Endodermal cell (in vitro differentiated cells): ENCODE data around the gene CCDC28A. TPM values are rescaled to one million over a fixed set of nuclear protein-coding genes. Genes with fewer than 3 reads are reported as not detected.

Experiments used
- DNase-seq: peaks from one replicate; pipeline ENCODE4 v3.0.0-alpha.2; 2017
- H3K27ac ChIP-seq: 2 replicates; pipeline ENCODE4 v1.5.1; 2013; ENCODE audit warnings: mild to moderate bottlenecking, low read depth, low read length, moderate library complexity
- H3K27me3 ChIP-seq: 2 replicates; pipeline ENCODE4 v1.6.1; 2013; ENCODE audit warnings: mild to moderate bottlenecking, low read length, moderate library complexity; ENCODE audit not compliant: insufficient read depth, control insufficient read depth, poor library complexity, severe bottlenecking
- H3K36me3 ChIP-seq: 2 replicates; pipeline ENCODE4 v1.7.0; 2013; ENCODE audit warnings: mild to moderate bottlenecking, low read length, moderate library complexity; ENCODE audit not compliant: control insufficient read depth, insufficient read depth
- H3K4me1 ChIP-seq: one replicate; pipeline ENCODE4 v1.7.0; 2013; ENCODE audit warnings: low read length; ENCODE audit not compliant: control insufficient read depth, insufficient read depth
- H3K4me3 ChIP-seq: 2 replicates; pipeline ENCODE4 v1.5.1; 2013; ENCODE audit warnings: mild to moderate bottlenecking, low read length, moderate library complexity
- H3K9ac ChIP-seq: 2 replicates; pipeline ENCODE4 v1.6.1; 2013; ENCODE audit warnings: mild to moderate bottlenecking, low read length, moderate library complexity; ENCODE audit not compliant: poor library complexity, severe bottlenecking; ENCODE audit errors: extremely low read depth
- H3K9me3 ChIP-seq: 2 replicates; pipeline ENCODE4 v1.6.1; 2013; ENCODE audit warnings: mild to moderate bottlenecking, low read length, moderate library complexity; ENCODE audit not compliant: control insufficient read depth
- H3K27ac Mint-ChIP-seq: 2 replicates; pipeline ENCODE4 v1.8.0; 2020; ENCODE audit warnings: mixed read lengths
- H3K27me3 Mint-ChIP-seq: 2 replicates; pipeline ENCODE4 v1.8.0; 2021; ENCODE audit warnings: mild to moderate bottlenecking, mixed read lengths; ENCODE audit not compliant: insufficient read depth
- H3K36me3 Mint-ChIP-seq: 2 replicates; pipeline ENCODE4 v1.8.0; 2020; ENCODE audit warnings: low read depth, mixed read lengths
- H3K4me1 Mint-ChIP-seq: 2 replicates; pipeline ENCODE4 v1.8.0; 2020; ENCODE audit warnings: mixed read lengths
- H3K4me3 Mint-ChIP-seq: 2 replicates; pipeline ENCODE4 v1.8.0; 2020; ENCODE audit warnings: mild to moderate bottlenecking, moderate library complexity, mixed read lengths
- H3K9me3 Mint-ChIP-seq: 2 replicates; pipeline ENCODE4 v1.8.0; 2020; ENCODE audit warnings: mild to moderate bottlenecking, mixed read lengths
- CTCF ChIP-seq: fragments of 200-600 bp; sonication (generic); conservative IDR thresholded peaks from 2 replicates; pipeline ENCODE4 v1.5.0; 2021; ENCODE audit warnings: antibody characterized with exemption, mild to moderate bottlenecking
- WGBS, 2 experiments: methylation state at CpG; one replicate each; pipeline versions ENCODE4 v1.1.5 to v1.1.7; 2013; ENCODE audit warnings: missing lambda C conversion rate in 2 of 2, mixed read lengths in 1 of 2; ENCODE audit not compliant: insufficient coverage in 1 of 2, insufficient read length in 1 of 2; 5-methylcytosine and 5-hydroxymethylcytosine counted together
- total RNA-seq, 2 donors: library from RNA; stranded (reverse); fragmentation: NEBNext Ultra II Directional in 1 of 2; extraction: Animal tissue kit (Norgen Biotek cat#: 25700) in 1 of 2; gene quantifications; 2 replicates in 1 of 2; 3 replicates in 1 of 2; pipeline ENCODE4 v1.2.1, GENCODE V29; 2021

CCDC28A gene
- total RNA-seq, 2 donors from 2014 or later, result 10.6 to 12.3 TPM

GRCh38 chr6:138821519-138821918, 48.0 kb downstream of the CCDC28A start:
- Mint-ChIP-seq H3K36me3 (no peaks in the 10 kb centered on the region), H3K4me1 (peaks cover 13% of the 10 kb centered on the region), H3K27me3 (peaks cover 9% of the 10 kb centered on the region), H3K27ac (no peak overlapping the region), H3K9me3 (peaks cover under 1% of the 10 kb centered on the region), H3K4me3 (no peak overlapping the region)
- no peaks in the 10 kb centered on the region for H3K27me3 ChIP-seq
- 87 to 88% methylated on average over 2 to 4 of the region's 4 CpGs for WGBS, 2 experiments
- no peaks in the 10 kb centered on the region for H3K9me3 ChIP-seq
- no peaks in the 10 kb centered on the region for H3K36me3 ChIP-seq
- H3K27ac ChIP-seq, result no peak overlapping the region
- TF ChIP-seq CTCF, result no peak
- H3K9ac ChIP-seq, result no peak overlapping the region
- H3K4me1 ChIP-seq, result no peaks in the 10 kb centered on the region
- no peak overlapping the region for H3K4me3 ChIP-seq
- DNase-seq, result no peak

GRCh38 chr6:138824482-138825144, 51.0 kb downstream of the CCDC28A start:
- no peak overlapping the region for H3K9ac ChIP-seq
- no peak overlapping the region for H3K27ac ChIP-seq
- WGBS, 2 experiments, result 86 to 95% methylated on average over 10 to 11 of the region's 11 CpGs
- H3K27ac Mint-ChIP-seq, result peak overlapping the region; percentile 27
- no peaks in the 10 kb centered on the region for H3K4me1 Mint-ChIP-seq
- peak; percentile 48 for DNase-seq
- H3K27me3 Mint-ChIP-seq, result peaks cover 9% of the 10 kb centered on the region
- H3K27me3 ChIP-seq, result no peaks in the 10 kb centered on the region
- no peak overlapping the region for H3K4me3 ChIP-seq
- no peak overlapping the region for H3K4me3 Mint-ChIP-seq
- peaks cover 8% of the 10 kb centered on the region for H3K9me3 Mint-ChIP-seq
- no peaks in the 10 kb centered on the region for H3K36me3 ChIP-seq
- no peak for TF ChIP-seq CTCF
- H3K4me1 ChIP-seq, result no peaks in the 10 kb centered on the region
- no peaks in the 10 kb centered on the region for H3K9me3 ChIP-seq
- H3K36me3 Mint-ChIP-seq, result no peaks in the 10 kb centered on the region

- 80 to 84% methylated on average over 6 to 7 of the region's 7 CpGs for WGBS, 2 experiments
These were observed 56.7 kb downstream of the CCDC28A start for GRCh38 chr6:138830248-138830647.

More at GRCh38 chr6:138830248-138830647, 56.7 kb downstream of the CCDC28A start:
- H3K9ac ChIP-seq, result no peak overlapping the region
- H3K36me3 Mint-ChIP-seq, result no peaks in the 10 kb centered on the region
- H3K27me3 Mint-ChIP-seq, result no peaks in the 10 kb centered on the region
- no peaks in the 10 kb centered on the region for H3K36me3 ChIP-seq
- H3K4me3 Mint-ChIP-seq, result no peak overlapping the region
- peaks cover 8% of the 10 kb centered on the region for H3K9me3 Mint-ChIP-seq
- no peak overlapping the region for H3K4me3 ChIP-seq
- no peaks in the 10 kb centered on the region for H3K4me1 ChIP-seq
- no peaks in the 10 kb centered on the region for H3K4me1 Mint-ChIP-seq
- H3K27ac Mint-ChIP-seq, result no peak overlapping the region
- DNase-seq, result no peak
- H3K27ac ChIP-seq, result no peak overlapping the region
- H3K9me3 ChIP-seq, result no peaks in the 10 kb centered on the region
- TF ChIP-seq CTCF, result no peak
- no peaks in the 10 kb centered on the region for H3K27me3 ChIP-seq
